MM.1S (cell line): ENCODE results near the gene LIG3.

ENCODE experiments used
- DNase-seq: peaks from one replicate; pipeline ENCODE4 v3.0.0-alpha.2; 2015
- H2AFZ ChIP-seq: fragments of 300-600 bp; sonication (generic); 2 replicates; pipeline ENCODE4 v1.6.0; 2016; ENCODE audit warnings: antibody characterized with exemption, low read length
- H3F3A ChIP-seq: fragments of 300-600 bp; sonication (generic); 2 replicates; pipeline ENCODE4 v1.6.1; 2016; ENCODE audit warnings: mild to moderate bottlenecking, antibody characterized with exemption, low read length, moderate library complexity, mixed read lengths; ENCODE audit not compliant: insufficient read depth
- H3K27ac ChIP-seq: fragments of 300-600 bp; sonication (generic); 2 replicates; pipeline ENCODE4 v1.5.1; 2016; ENCODE audit warnings: mild to moderate bottlenecking, low read length
- H3K27me3 ChIP-seq: fragments of 300-600 bp; sonication (generic); replicated peaks from 2 replicates; pipeline ENCODE4 v1.6.0; 2016; ENCODE audit warnings: low read length; ENCODE audit not compliant: insufficient read depth
- H3K36me3 ChIP-seq: fragments of 300-600 bp; sonication (generic); replicated peaks from 2 replicates; pipeline ENCODE4 v1.6.1; 2016; ENCODE audit warnings: mild to moderate bottlenecking, low read length, mixed read lengths; ENCODE audit not compliant: insufficient read depth
- H3K4me1 ChIP-seq: fragments of 300-600 bp; sonication (generic); 2 replicates; pipeline ENCODE4 v1.6.1; 2016; ENCODE audit warnings: low read length, mixed read lengths
- H3K4me2 ChIP-seq: fragments of 300-600 bp; sonication (generic); 2 replicates; pipeline ENCODE4 v1.6.0; 2016; ENCODE audit warnings: low read depth, low read length
- H3K4me3 ChIP-seq: fragments of 300-600 bp; sonication (generic); 2 replicates; pipeline ENCODE4 v1.5.1; 2016; ENCODE audit warnings: low read length, mixed read lengths
- H3K79me2 ChIP-seq: fragments of 300-600 bp; sonication (generic); 2 replicates; pipeline ENCODE4 v1.6.1; 2016; ENCODE audit warnings: mixed run types, low read length, mixed read lengths
- H3K9ac ChIP-seq: fragments of 300-600 bp; sonication (generic); 2 replicates; pipeline ENCODE4 v1.6.1; 2016; ENCODE audit warnings: low read length, mixed read lengths
- H3K9me2 ChIP-seq: fragments of 300-600 bp; sonication (generic); replicated peaks from 2 replicates; pipeline ENCODE4 v1.6.1; 2016; ENCODE audit warnings: mild to moderate bottlenecking, low read length, mixed read lengths; ENCODE audit not compliant: insufficient read depth
- H3K9me3 ChIP-seq: fragments of 300-600 bp; sonication (generic); replicated peaks from 2 replicates; pipeline ENCODE4 v1.6.1; 2016; ENCODE audit warnings: mild to moderate bottlenecking, low read length, mixed read lengths; ENCODE audit not compliant: insufficient read depth
- H4K20me1 ChIP-seq: fragments of 300-600 bp; sonication (generic); 2 replicates; pipeline ENCODE4 v1.6.1; 2016; ENCODE audit warnings: mild to moderate bottlenecking, low read length, moderate library complexity, mixed read lengths; ENCODE audit not compliant: insufficient read depth
- CTCF ChIP-seq: fragments of 300-600 bp; sonication (generic); IDR thresholded peaks from 2 replicates; pipeline ENCODE4 v1.5.1; 2016; ENCODE audit warnings: antibody characterized with exemption, low read length, mixed read lengths
- EZH2 ChIP-seq: fragments of 300-600 bp; sonication (generic); optimal IDR thresholded peaks from 2 replicates; pipeline ENCODE3; 2017; ENCODE audit warnings: low read depth, mild to moderate bottlenecking, antibody characterized with exemption, low read length, mixed read lengths
- EZH2phosphoT487 ChIP-seq: fragments of 300-600 bp; sonication (generic); IDR thresholded peaks from 2 replicates; pipeline ENCODE4 v1.6.1; 2018; ENCODE audit warnings: antibody characterized with exemption, low read length

The LIG3 gene

DNA sequence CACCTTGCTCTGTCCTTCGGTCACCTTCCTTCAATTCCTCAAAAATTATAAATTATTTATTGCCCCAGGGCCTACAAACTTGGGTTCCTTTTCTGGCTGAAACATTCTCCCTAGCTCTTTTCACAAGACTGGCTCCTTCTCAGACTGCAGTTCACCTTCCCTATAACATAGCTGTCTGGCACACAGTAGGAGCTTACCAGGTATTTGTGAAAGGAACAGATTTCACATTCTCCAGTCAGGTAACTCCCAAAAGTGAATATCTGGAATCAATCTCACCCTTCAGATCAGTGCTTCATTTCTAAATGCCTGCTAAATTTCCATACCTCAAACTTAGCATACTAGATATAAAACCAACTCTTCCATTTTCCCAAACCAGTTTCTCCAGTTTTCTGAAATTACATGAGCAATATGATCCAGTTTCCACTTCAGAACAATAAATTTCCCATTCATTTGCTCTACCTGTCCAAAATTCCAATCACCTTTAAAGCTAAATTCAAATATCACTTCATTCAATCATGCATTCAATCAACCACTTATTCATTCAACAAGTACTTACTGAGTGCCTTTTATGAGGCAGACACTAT, 77.1 kb downstream of the LIG3 start:
- no peak for TF ChIP-seq EZH2
- TF ChIP-seq EZH2phosphoT487 = no peak
- no peak for TF ChIP-seq CTCF
- DNase-seq = no peak
- Histone ChIP-seq H3K9me2 (no peaks in the 10 kb centered on the region), H3K9me3 (no peaks in the 10 kb centered on the region), H2AFZ (no peak overlapping the region), H3K4me3 (no peak overlapping the region), H3K9ac (no peak overlapping the region), H3K27me3 (no peaks in the 10 kb centered on the region), H3K4me1 (peaks cover 8% of the 10 kb centered on the region), H3K36me3 (no peaks in the 10 kb centered on the region), H3K27ac (no peak overlapping the region), H3K4me2 (no peak overlapping the region), H3F3A (0 out of 2 replicates have a peak, but pooled peaks cover under 1% of the 10 kb centered on the region), H3K79me2 (peaks cover 46% of the 10 kb centered on the region), H4K20me1 (no peaks in the 10 kb centered on the region)
